Stimulated activated CD8-positive, alpha-beta memory T cell treated with anti-CD3 and anti-CD28 coated beads, Interleukin-12 subunit alpha, Interleukin-12 subunit beta, amount 100 ng/mL, for 1 hour (primary cell): ENCODE measurements around the gene LIM2.
"Not testable (repeated sequence)": the region's sequence is repeated elsewhere in the genome, so short reads cannot be mapped to it uniquely, and the experiment has no call there.

Experiments used
- DNase-seq: peaks from one replicate; pipeline ENCODE4 v3.0.0-alpha.2; 2020; ENCODE audit warnings: low read depth

LIM2 gene

GRCh38 chr19:51387924-51388389, at the start of gene LIM2:
TSS of gene LIM2 (minus strand) at chr19:51387974. CDS start at chr19:51387443, 531 bp downstream.
- no peak for DNase-seq

GRCh38 chr19:51434456-51434855, 46.7 kb upstream of the LIM2 start:
- no peak for DNase-seq

- DNase-seq, result no peak
Observed at GRCh38 chr19:51433043-51433442, 45.3 kb upstream of the LIM2 start.

- no peak for DNase-seq
Observed at GRCh38 chr19:51431124-51431523, 43.4 kb upstream of the LIM2 start.

- no peak for DNase-seq
Observed at GRCh38 chr19:51430221-51430620, 42.4 kb upstream of the LIM2 start.

GRCh38 chr19:51427201-51427600, 39.4 kb upstream of the LIM2 start:
- no peak for DNase-seq

GRCh38 chr19:51422053-51422448, 34.3 kb upstream of the LIM2 start:
- DNase-seq, result peak; percentile 75

GRCh38 chr19:51421229-51422052, 33.7 kb upstream of the LIM2 start:
- DNase-seq, result no peak

GRCh38 chr19:51420511-51420910, 32.7 kb upstream of the LIM2 start:
- not testable (repeated sequence) for DNase-seq

GRCh38 chr19:51418707-51419106, 30.9 kb upstream of the LIM2 start:
- DNase-seq, result no peak

GRCh38 chr19:51417810-51418157, 30.0 kb upstream of the LIM2 start:
- no peak for DNase-seq

- no peak for DNase-seq
Observed at GRCh38 chr19:51417107-51417809, 29.5 kb upstream of the LIM2 start, which contains the start of gene SIGLEC10. TSS of gene SIGLEC10 (minus strand) at chr19:51417642. CDS start at chr19:51417581, 61 bp downstream.

GRCh38 chr19:51416422-51416821, 28.6 kb upstream of the LIM2 start:
- not testable (repeated sequence) for DNase-seq

- DNase-seq, result no peak
Observed at GRCh38 chr19:51415187-51415586, 27.4 kb upstream of the LIM2 start.

GRCh38 chr19:51410950-51411748, 23.4 kb upstream of the LIM2 start:
- no peak for DNase-seq

GRCh38 chr19:51407511-51408131, 19.8 kb upstream of the LIM2 start:
- no peak for DNase-seq

- DNase-seq, result no peak
Observed at GRCh38 chr19:51402117-51402516, 14.3 kb upstream of the LIM2 start.

GRCh38 chr19:51399936-51400335, 12.2 kb upstream of the LIM2 start:
- not testable (repeated sequence) for DNase-seq

- no peak for DNase-seq
Observed at GRCh38 chr19:51399231-51399630, 11.5 kb upstream of the LIM2 start.

- no peak for DNase-seq
Observed at GRCh38 chr19:51398096-51398704, 10.4 kb upstream of the LIM2 start.

GRCh38 chr19:51397453-51397852, 9.7 kb upstream of the LIM2 start:
- not testable (repeated sequence) for DNase-seq
